Endothelial cell of umbilical vein (primary cell): Measurements from ENCODE around the gene MAPK8IP2. TPM values are rescaled to one million over a fixed set of nuclear protein-coding genes. Genes with fewer than 3 reads are reported as not detected.
A peak's percentile ranks its signal among the peaks of the same experiment; 100 is the strongest.
"Not testable (repeated sequence)": the region's sequence is repeated elsewhere in the genome, so short reads cannot be mapped to it uniquely, and the experiment has no call there.

ENCODE experiments used
- BruUV-seq: library from RNA; stranded (reverse); fragments of 400-500 nt; replicated peaks from 2 replicates; lab custom pipeline; 2021; lab: Mats Ljungman, UMichigan
- CTCF ChIA-PET: fragments of 300-600, 350-600 bp; sonication (Branson Sonifier 250); formaldehyde crosslinking; loops from one replicate; lab custom pipeline; 2021; ENCODE audit warnings: antibody characterized with exemption, inconsistent platforms; lab: Charles Lee
- POLR2A ChIA-PET: fragments of 300-600, 350-600 bp; sonication (Branson Sonifier 250); formaldehyde crosslinking; loops from one replicate; lab custom pipeline; 2021; ENCODE audit warnings: antibody characterized with exemption, inconsistent platforms; lab: Charles Lee
- DNase-seq: peaks from one replicate; pipeline ENCODE4 v3.0.0-alpha.2; 2011; ENCODE audit warnings: low read depth, low spot score
- FAIRE-seq: peaks from 2 replicates; lab custom pipeline; 2011; peaks lifted over from hg19 to GRCh38; lab: Jason Lieb, UNC
- H2AFZ ChIP-seq: 2 replicates; pipeline ENCODE4 v1.6.0; 2012; ENCODE audit warnings: low read depth, low read length, control low read depth, inconsistent platforms
- H3K27ac ChIP-seq: 2 replicates; pipeline ENCODE4 v1.5.1; 2011; ENCODE audit warnings: low read depth, mild to moderate bottlenecking, control low read depth, low read length, moderate library complexity; ENCODE audit not compliant: insufficient read depth
- H3K27me3 ChIP-seq, 2 experiments: 2 replicates each; pipeline versions ENCODE4 v1.6.0 to v1.6.1; 2011; ENCODE audit warnings: low read length in 2 of 2, mixed read lengths in 1 of 2; ENCODE audit not compliant: control insufficient read depth in 2 of 2, insufficient read depth in 2 of 2
- H3K36me3 ChIP-seq, 2 experiments: 2 replicates in 1 of 2; 3 replicates in 1 of 2; pipeline ENCODE4 v1.5.1; 2011; ENCODE audit warnings: low read length in 2 of 2, mild to moderate bottlenecking in 1 of 2, moderate library complexity in 1 of 2; ENCODE audit not compliant: control insufficient read depth in 2 of 2, insufficient read depth in 2 of 2; ENCODE audit errors: extremely low read depth in 1 of 2
- H3K4me1 ChIP-seq: 3 replicates; pipeline ENCODE4 v1.5.1; 2011; ENCODE audit warnings: mild to moderate bottlenecking, low read length; ENCODE audit not compliant: control insufficient read depth, insufficient read depth; ENCODE audit errors: extremely low read depth
- H3K4me2 ChIP-seq: 2 replicates; pipeline ENCODE4 v1.6.1; 2011; ENCODE audit warnings: low read length, control low read depth, mixed read lengths; ENCODE audit not compliant: insufficient read depth
- H3K4me3 ChIP-seq, 3 experiments: fragments of 200-600 bp in 1 of 3; sonication (generic), shearing (Covaris generic) in 1 of 3; replicated peaks in 1 of 3; 2 replicates each; pipeline ENCODE4 v1.5.1; 2011 to 2016; ENCODE audit warnings: control low read depth in 3 of 3, low read length in 3 of 3, mild to moderate bottlenecking in 2 of 3, inconsistent platforms in 1 of 3, low read depth in 1 of 3, moderate library complexity in 1 of 3; ENCODE audit not compliant: insufficient read depth in 1 of 3
- H3K79me2 ChIP-seq: 2 replicates; pipeline ENCODE4 v1.6.0; 2012; ENCODE audit warnings: low read length, inconsistent platforms; ENCODE audit not compliant: control insufficient read depth, insufficient read depth
- H3K9ac ChIP-seq: replicated peaks from 2 replicates; pipeline ENCODE3; 2011; ENCODE audit warnings: low read length, control low read depth; ENCODE audit not compliant: insufficient read depth; ENCODE audit errors: extremely low read depth
- H3K9me1 ChIP-seq: replicated peaks from 3 replicates; pipeline ENCODE4 v1.6.0; 2011; ENCODE audit warnings: mild to moderate bottlenecking, low read length; ENCODE audit not compliant: control insufficient read depth, insufficient read depth; ENCODE audit errors: extremely low read depth
- H3K9me3 ChIP-seq: replicated peaks from 2 replicates; pipeline ENCODE4 v1.5.1; 2012; ENCODE audit warnings: low read length, inconsistent platforms; ENCODE audit not compliant: control insufficient read depth, insufficient read depth
- H4K20me1 ChIP-seq: replicated peaks from 2 replicates; pipeline ENCODE3; 2011; ENCODE audit warnings: mild to moderate bottlenecking, low read length; ENCODE audit not compliant: control insufficient read depth, insufficient read depth; ENCODE audit errors: extremely low read depth
- GATA2 ChIP-seq: IDR thresholded peaks from 2 replicates; pipeline ENCODE4 v1.7.0; 2011; ENCODE audit warnings: low read depth, mild to moderate bottlenecking, moderate library complexity, mixed read lengths, low read length; ENCODE audit not compliant: insufficient read length, insufficient read depth
- dilution Hi-C: fragments of 300-500 bp; cut with MboI; formaldehyde crosslinking; loops from one replicate; pipeline ENCODE4 v1.15.0; 2019; ENCODE audit warnings: low sequenced_read_pairs; ENCODE audit not compliant: extremely low pct_ligation_motif_present
- intact Hi-C: fragments of 100-400 bp; cut with micrococcal nuclease; formaldehyde crosslinking; loops from one replicate; pipeline ENCODE4 v1.10.0; 2022
- polyA plus RNA-seq, 4 experiments: library from polyadenylated mRNA; depleted of rRNA in 3 of 4; stranded (reverse) in 3 of 4; unstranded in 1 of 4; fragments of >200 nt; gene quantifications; 2 replicates each; pipeline versions ENCODE4 v1.2.1 to v1.2.3, GENCODE V29; 2011 to 2012; ENCODE audit warnings: missing spikeins in 1 of 4
- total RNA-seq: library from RNA; stranded (reverse); gene quantifications from 2 replicates; pipeline ENCODE4 v1.2.3, GENCODE V29; 2021

The MAPK8IP2 gene
- total and polyA plus RNA-seq, 2 donors (not counting 3 experiments of a cell fraction or from before 2014, with no cell fraction given), result 0.21 to 0.31 TPM

GRCh38 chr22:50657925-50658324, 57.3 kb downstream of the MAPK8IP2 start:
- Histone ChIP-seq H3K9me1 (no peaks in the 10 kb centered on the region), H3K4me3 (no peak overlapping the region), H4K20me1 (no peaks in the 10 kb centered on the region), H3K4me1 (peaks cover 29% of the 10 kb centered on the region), H3K4me2 (no peak overlapping the region), H3K9me3 (no peaks in the 10 kb centered on the region), H2AFZ (peak overlapping the region; percentile 17), H3K27ac (no peak overlapping the region), H3K27me3 (no peaks in the 10 kb centered on the region), H3K9ac (no peak overlapping the region), H3K79me2 (no peaks in the 10 kb centered on the region), H3K36me3 (no peaks in the 10 kb centered on the region)
- no peak for TF ChIP-seq GATA2
- intact Hi-C loops (loop anchor here (2.0 kb wide), 1 partner anchor 17 kb away; no protein-coding TSS in a partner anchor), dilution Hi-C loops (no loop called here)
- DNase-seq, result no peak
- POLR2A ChIA-PET, result no interaction called here
- no peak for FAIRE-seq
- CTCF ChIA-PET, result interaction anchor here (0.7 to 1.5 kb wide), 3 partner anchors 8 to 12 kb away, joined by 3 to 7 read pairs (median 4); no protein-coding TSS in a partner anchor
- no TSS peak for BruUV-seq

DNA sequence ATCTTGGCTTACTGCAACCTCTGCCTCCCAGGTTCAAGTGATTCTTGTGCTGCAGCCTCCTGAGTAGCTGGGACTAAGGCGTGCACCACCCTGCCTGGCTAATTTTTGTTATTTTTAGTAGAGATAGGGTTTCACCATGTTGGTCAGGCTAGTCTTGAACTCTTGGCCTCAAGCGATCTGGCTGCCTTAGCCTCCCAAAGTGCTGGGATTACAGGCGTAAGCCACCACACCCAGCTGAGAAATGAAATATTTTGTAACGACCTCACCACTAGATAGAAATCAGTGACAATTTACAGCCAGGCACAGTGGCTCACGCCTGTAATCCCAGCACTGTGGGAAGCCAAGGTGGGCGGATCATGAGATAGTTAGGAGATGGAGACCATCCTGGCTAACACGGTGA, 59.1 kb downstream of the MAPK8IP2 start:
- H2AFZ ChIP-seq, H3K4me3 ChIP-seq, H3K27me3 ChIP-seq, H4K20me1 ChIP-seq, FAIRE-seq, dilution Hi-C loops, DNase-seq, intact Hi-C loops, BruUV-seq, H3K79me2 ChIP-seq, H3K36me3 ChIP-seq, H3K4me2 ChIP-seq, H3K9me1 ChIP-seq, H3K9me3 ChIP-seq, POLR2A ChIA-PET, H3K27ac ChIP-seq, H3K9ac ChIP-seq: not testable (repeated sequence)
- H3K4me1 ChIP-seq, result peaks cover 29% of the 10 kb centered on the region
- CTCF ChIA-PET, result interaction anchor here (1.4 kb wide), 1 partner anchor 18 kb away, joined by 5 read pairs; no protein-coding TSS in a partner anchor
